Neural progenitor cell (in vitro differentiated cells): ENCODE measurements around the gene NSRP1. TPM values are rescaled to one million over a fixed set of nuclear protein-coding genes. Genes with fewer than 3 reads are reported as not detected.
A peak's percentile ranks its signal among the peaks of the same experiment; 100 is the strongest.

Experiments
- DNase-seq: peaks from one replicate; pipeline ENCODE4 v3.0.0-alpha.2; 2016; ENCODE audit warnings: low spot score
- H2AFZ ChIP-seq: fragments of 200-600 bp; sonication (generic); replicated peaks from 2 replicates; pipeline ENCODE4 v1.6.1; 2016; ENCODE audit warnings: antibody characterized with exemption
- H3F3A ChIP-seq: fragments of 200-600 bp; sonication (generic); 2 replicates; pipeline ENCODE4 v1.6.1; 2016; ENCODE audit warnings: antibody characterized with exemption, low read depth
- H3K27ac ChIP-seq: fragments of 200-600 bp; sonication (generic); 2 replicates; pipeline ENCODE4 v1.5.1; 2016; ENCODE audit warnings: mild to moderate bottlenecking
- H3K27me3 ChIP-seq: fragments of 200-600 bp; sonication (generic); 2 replicates; pipeline ENCODE4 v1.6.1; 2016; ENCODE audit warnings: mild to moderate bottlenecking, moderate library complexity
- H3K36me3 ChIP-seq: fragments of 200-600 bp; sonication (generic); 2 replicates; pipeline ENCODE4 v1.5.1; 2016
- H3K4me1 ChIP-seq: fragments of 200-600 bp; sonication (generic); 2 replicates; pipeline ENCODE4 v1.6.1; 2016; ENCODE audit warnings: mixed run types
- H3K4me2 ChIP-seq: fragments of 200-600 bp; sonication (generic); 2 replicates; pipeline ENCODE4 v1.6.1; 2016
- H3K4me3 ChIP-seq: fragments of 200-600 bp; sonication (generic); 2 replicates; pipeline ENCODE4 v1.5.1; 2016
- H3K79me2 ChIP-seq: fragments of 200-600 bp; sonication (generic); 2 replicates; pipeline ENCODE4 v1.6.1; 2016; ENCODE audit warnings: low read depth
- H3K9ac ChIP-seq: fragments of 200-600 bp; sonication (generic); 2 replicates; pipeline ENCODE4 v1.6.1; 2016
- H3K9me3 ChIP-seq: fragments of 200-600 bp; sonication (generic); 2 replicates; pipeline ENCODE4 v1.5.1; 2016; ENCODE audit warnings: low read depth
- H4K20me1 ChIP-seq: fragments of 200-600 bp; sonication (generic); 2 replicates; pipeline ENCODE4 v1.6.1; 2016; ENCODE audit warnings: low read depth
- H3K27ac Mint-ChIP-seq: 3 replicates; pipeline ENCODE4 v1.8.0; 2021; ENCODE audit warnings: mixed read lengths
- H3K27me3 Mint-ChIP-seq: 2 replicates; pipeline ENCODE4 v1.8.0; 2022; ENCODE audit warnings: low read depth, mild to moderate bottlenecking, inconsistent platforms, moderate library complexity, mixed read lengths; ENCODE audit not compliant: insufficient read depth
- H3K36me3 Mint-ChIP-seq: 3 replicates; pipeline ENCODE4 v1.8.0; 2021; ENCODE audit warnings: mixed read lengths
- H3K4me1 Mint-ChIP-seq: 3 replicates; pipeline ENCODE4 v1.8.0; 2021; ENCODE audit warnings: mixed read lengths
- H3K4me3 Mint-ChIP-seq: 3 replicates; pipeline ENCODE4 v1.8.0; 2021; ENCODE audit warnings: mild to moderate bottlenecking, moderate library complexity, mixed read lengths
- H3K9me3 Mint-ChIP-seq: 3 replicates; pipeline ENCODE4 v1.8.0; 2020; ENCODE audit warnings: mixed read lengths
- CTCF ChIP-seq: fragments of 200-600 bp; sonication (generic); IDR thresholded peaks from 2 replicates; pipeline ENCODE4 v1.5.1; 2017; ENCODE audit warnings: antibody characterized with exemption, mild to moderate bottlenecking
- EZH2 ChIP-seq: fragments of 200-600 bp; sonication (generic); IDR thresholded peaks from 2 replicates; pipeline ENCODE4 v1.6.1; 2017; ENCODE audit warnings: antibody characterized with exemption, mild to moderate bottlenecking, moderate library complexity
- EZH2phosphoT487 ChIP-seq: fragments of 200-600 bp; sonication (generic); IDR thresholded peaks from 2 replicates; pipeline ENCODE4 v1.6.1; 2017; ENCODE audit warnings: antibody characterized with exemption
- total RNA-seq: library from RNA; depleted of rRNA; stranded (reverse); fragments of >200 nt; gene quantifications from 2 replicates; pipeline ENCODE4 v1.2.3, GENCODE V29; 2015; ENCODE audit warnings: low replicate concordance

NSRP1 gene
- total RNA-seq, 1 donor from 2014 or later: 14.8 TPM

GRCh38 chr17:30203471-30203981, 86.9 kb downstream of the NSRP1 start:
- Mint-ChIP-seq H3K9me3 (no peaks in the 10 kb centered on the region), H3K36me3 (no peaks in the 10 kb centered on the region), H3K27me3 (peaks cover 2% of the 10 kb centered on the region), H3K4me1 (no peaks in the 10 kb centered on the region), H3K27ac (no peak overlapping the region), H3K4me3 (no peak overlapping the region)
- Histone ChIP-seq H3K27ac (no peak overlapping the region), H3K27me3 (no peaks in the 10 kb centered on the region), H3K4me2 (no peak overlapping the region), H3K36me3 (no peaks in the 10 kb centered on the region), H3F3A (no peaks in the 10 kb centered on the region), H3K9me3 (no peaks in the 10 kb centered on the region), H3K79me2 (no peaks in the 10 kb centered on the region), H3K4me3 (no peak overlapping the region), H3K4me1 (no peaks in the 10 kb centered on the region), H3K9ac (no peak overlapping the region), H2AFZ (peak overlapping the region; percentile 97), H4K20me1 (no peaks in the 10 kb centered on the region)
- peak; percentile 17 for TF ChIP-seq CTCF
- TF ChIP-seq EZH2: no peak
- no peak for DNase-seq

- H3K36me3 ChIP-seq: no peaks in the 10 kb centered on the region
- H3K36me3 Mint-ChIP-seq: no peaks in the 10 kb centered on the region
Measured at GRCh38 chr17:30207655-30208054, 91.0 kb downstream of the NSRP1 start.

GRCh38 chr17:30208214-30208613, 91.6 kb downstream of the NSRP1 start:
- Histone ChIP-seq H2AFZ (no peak overlapping the region), H3K4me1 (no peaks in the 10 kb centered on the region), H3F3A (no peaks in the 10 kb centered on the region), H3K4me2 (no peak overlapping the region), H3K9me3 (no peaks in the 10 kb centered on the region), H3K27ac (no peak overlapping the region), H3K4me3 (no peak overlapping the region), H3K79me2 (no peaks in the 10 kb centered on the region), H3K27me3 (no peaks in the 10 kb centered on the region), H3K36me3 (no peaks in the 10 kb centered on the region), H4K20me1 (no peaks in the 10 kb centered on the region), H3K9ac (no peak overlapping the region)
- Mint-ChIP-seq H3K4me3 (no peak overlapping the region), H3K4me1 (peaks cover 8% of the 10 kb centered on the region), H3K27me3 (peaks cover 6% of the 10 kb centered on the region), H3K27ac (no peak overlapping the region), H3K9me3 (no peaks in the 10 kb centered on the region), H3K36me3 (no peaks in the 10 kb centered on the region)
- no peak for DNase-seq
- TF ChIP-seq CTCF (no peak), EZH2phosphoT487 (no peak), EZH2 (no peak)

More at GRCh38 chr17:30207655-30208054, 91.0 kb downstream of the NSRP1 start:
- H3K79me2 ChIP-seq: no peaks in the 10 kb centered on the region
- TF ChIP-seq CTCF (no peak), EZH2 (no peak), EZH2phosphoT487 (no peak)
- H3K27me3 ChIP-seq: no peaks in the 10 kb centered on the region
- DNase-seq: no peak
- H3K4me1 Mint-ChIP-seq: peaks cover 8% of the 10 kb centered on the region
- H3K27ac ChIP-seq: no peak overlapping the region
- no peaks in the 10 kb centered on the region for H3K9me3 ChIP-seq
- H3K4me1 ChIP-seq: no peaks in the 10 kb centered on the region
- no peak overlapping the region for H3K27ac Mint-ChIP-seq
- no peaks in the 10 kb centered on the region for H3F3A ChIP-seq
- no peak overlapping the region for H3K4me3 ChIP-seq
- peaks cover 6% of the 10 kb centered on the region for H3K27me3 Mint-ChIP-seq
- H3K4me2 ChIP-seq: no peak overlapping the region
- no peak overlapping the region for H2AFZ ChIP-seq
- H4K20me1 ChIP-seq: no peaks in the 10 kb centered on the region
- no peak overlapping the region for H3K9ac ChIP-seq
- no peak overlapping the region for H3K4me3 Mint-ChIP-seq
- H3K9me3 Mint-ChIP-seq: no peaks in the 10 kb centered on the region
